NCI-H82 (cell line): Measurements from ENCODE around the gene ALLC.

Experiments used
- DNase-seq: peaks from one replicate; lab custom pipeline; 2025; lab: John Stamatoyannopoulos, UW

Gene ALLC

GRCh38 chr2:3751251-3751650, 93.3 kb downstream of the ALLC start:
- DNase-seq: no peak

- no peak for DNase-seq
Observed at GRCh38 chr2:3751806-3752205, 93.8 kb downstream of the ALLC start.
